AG04449 (cell line): ENCODE data around the gene RAB44.

Source experiments
- CTCF ChIA-PET: fragments of 350-600 bp; formaldehyde crosslinking; extraction: SDS; loops from one replicate; lab custom pipeline; 2021; ENCODE audit warnings: antibody characterized with exemption; lab: Yijun Ruan, JAX
- POLR2A ChIA-PET: fragments of 400-600, 350-600 bp; formaldehyde crosslinking; extraction: SDS; loops from one replicate; lab custom pipeline; 2020; ENCODE audit warnings: antibody characterized with exemption, inconsistent platforms; lab: Yijun Ruan, JAX
- DNase-seq: peaks from one replicate; pipeline ENCODE4 v3.0.0-alpha.2; 2010; ENCODE audit warnings: low read depth, low spot score
- H3K4me3 ChIP-seq: 2 replicates; pipeline ENCODE4 v1.5.1; 2011; ENCODE audit warnings: low read depth, mild to moderate bottlenecking, control low read depth, low read length
- CTCF ChIP-seq: IDR thresholded peaks from one replicate; pipeline ENCODE4 v1.5.1; 2011; ENCODE audit warnings: mild to moderate bottlenecking, moderate library complexity, low read length, control low read depth, inconsistent platforms; ENCODE audit not compliant: insufficient read depth; ENCODE audit errors: missing control alignments

RAB44 gene

GRCh38 chr6:36706339-36706738 lies 8.7 kb downstream of the RAB44 start:
- POLR2A ChIA-PET, result no interaction called here
- CTCF ChIA-PET, result interaction anchor here (1.4 to 2.8 kb wide), 6 partner anchors 14 to 91 kb away, joined by 3 to 7 read pairs (median 6); no protein-coding TSS in a partner anchor
- DNase-seq, result no peak
- no peak for TF ChIP-seq CTCF
- no peak overlapping the region for H3K4me3 ChIP-seq

GRCh38 chr6:36712816-36713215 lies 15.2 kb downstream of the RAB44 start:
- no peak for DNase-seq
- POLR2A ChIA-PET, result no interaction called here

GRCh38 chr6:36713846-36714245 lies 16.2 kb downstream of the RAB44 start:
- TF ChIP-seq CTCF, result no peak
- POLR2A ChIA-PET, result no interaction called here
- DNase-seq, result no peak
- no peak overlapping the region for H3K4me3 ChIP-seq
- CTCF ChIA-PET, result interaction anchor here (1.3 to 18.0 kb wide), 3 partner anchors 11 to 100 kb away, joined by 4 to 179 read pairs (median 14); no protein-coding TSS in a partner anchor

More at GRCh38 chr6:36712816-36713215, 15.2 kb downstream of the RAB44 start:
- TF ChIP-seq CTCF, result no peak
- no peak overlapping the region for H3K4me3 ChIP-seq
- CTCF ChIA-PET, result interaction anchor here (1.3 to 18.0 kb wide), 4 partner anchors 11 to 99 kb away, joined by 4 to 179 read pairs (median 20); no protein-coding TSS in a partner anchor

GRCh38 chr6:36714511-36714910 lies 16.9 kb downstream of the RAB44 start:
- ChIA-PET POLR2A (no interaction called here), CTCF (interaction anchor here (1.0 to 18.0 kb wide), 5 partner anchors 10 to 100 kb away, joined by 3 to 179 read pairs (median 5); no protein-coding TSS in a partner anchor)
- no peak for TF ChIP-seq CTCF
- DNase-seq, result no peak
- no peak overlapping the region for H3K4me3 ChIP-seq

GRCh38 chr6:36715469-36715868 lies 17.8 kb downstream of the RAB44 start:
- H3K4me3 ChIP-seq, result no peak overlapping the region
- no peak for DNase-seq
- ChIA-PET POLR2A (no interaction called here), CTCF (interaction anchor here (1.0 to 18.0 kb wide), 5 partner anchors 9 to 101 kb away, joined by 3 to 179 read pairs (median 5); no protein-coding TSS in a partner anchor)
- no peak for TF ChIP-seq CTCF

GRCh38 chr6:36716476-36717093 lies 19.0 kb downstream of the RAB44 start:
- no peak for DNase-seq
- ChIA-PET POLR2A (no interaction called here), CTCF (interaction anchor here (1.3 to 18.0 kb wide), 4 partner anchors 8 to 103 kb away, joined by 4 to 179 read pairs (median 10); no protein-coding TSS in a partner anchor)
- no peak for TF ChIP-seq CTCF
- H3K4me3 ChIP-seq, result no peak overlapping the region
